Activated CD4-positive, alpha-beta T cell treated with anti-CD3 and anti-CD28 coated beads, Interleukin-2, amount 10 ng/mL, durations not matched to agents 7 days and 5 days (primary cell): Measurements from ENCODE around the gene ASCL3. TPM values are rescaled to one million over a fixed set of nuclear protein-coding genes. Genes with fewer than 3 reads are reported as not detected.
A peak's percentile ranks its signal among the peaks of the same experiment; 100 is the strongest.
"Not testable (repeated sequence)": the region's sequence is repeated elsewhere in the genome, so short reads cannot be mapped to it uniquely, and the experiment has no call there.

Experiments used
- CTCF ChIA-PET: fragments of 350-600 bp; sonication (Branson Sonifier 250); formaldehyde crosslinking; loops from one replicate; lab custom pipeline; 2021; ENCODE audit warnings: antibody characterized with exemption; lab: Charles Lee
- POLR2A ChIA-PET: fragments of 350-600 bp; sonication (Branson Sonifier 250); formaldehyde crosslinking; loops from one replicate; lab custom pipeline; 2021; ENCODE audit warnings: antibody characterized with exemption; lab: Charles Lee
- DNase-seq: peaks from one replicate; pipeline ENCODE4 v3.0.0-alpha.2; 2020
- H3K27ac Mint-ChIP-seq: one replicate; pipeline ENCODE4 v1.8.0; 2021; ENCODE audit warnings: mild to moderate bottlenecking, moderate library complexity, mixed read lengths
- H3K27me3 Mint-ChIP-seq: one replicate; pipeline ENCODE4 v1.8.0; 2021; ENCODE audit warnings: mixed read lengths
- H3K36me3 Mint-ChIP-seq: one replicate; pipeline ENCODE4 v1.8.0; 2021; ENCODE audit warnings: low read depth, mixed read lengths
- H3K4me1 Mint-ChIP-seq: one replicate; pipeline ENCODE4 v1.8.0; 2021; ENCODE audit warnings: mixed read lengths
- H3K4me3 Mint-ChIP-seq: one replicate; pipeline ENCODE4 v1.8.0; 2021; ENCODE audit warnings: mild to moderate bottlenecking, moderate library complexity, mixed read lengths
- H3K9me3 Mint-ChIP-seq: one replicate; pipeline ENCODE4 v1.8.0; 2021; ENCODE audit warnings: mixed read lengths
- total RNA-seq, 2 experiments: library from RNA; stranded (reverse); gene quantifications; one replicate each; pipeline ENCODE4 v1.2.3, GENCODE V29; 2021

The ASCL3 gene
- total RNA-seq, 2 experiments from 2014 or later, result not detected

GRCh38 chr11:8917157-8917825 lies 25.5 kb downstream of the ASCL3 start:
- CTCF ChIA-PET, result interaction anchor here (1.1 kb wide), 1 partner anchor 43 kb away, joined by 4 read pairs; no protein-coding TSS in a partner anchor

GRCh38 chr11:8914661-8915018 lies 28.2 kb downstream of the ASCL3 start:
- POLR2A ChIA-PET, result no interaction called here
- Mint-ChIP-seq H3K9me3 (no peaks in the 10 kb centered on the region), H3K4me1 (peaks cover 42% of the 10 kb centered on the region), H3K36me3 (peaks cover 34% of the 10 kb centered on the region), H3K27me3 (no peaks in the 10 kb centered on the region), H3K4me3 (peak overlapping the region; percentile 58), H3K27ac (peak overlapping the region; percentile 87)
- CTCF ChIA-PET, result interaction anchor here (0.9 to 2.0 kb wide), 8 partner anchors 10 to 229 kb away, joined by 3 to 8 read pairs (median 3); no protein-coding TSS in a partner anchor
- DNase-seq, result no peak

More at GRCh38 chr11:8917157-8917825, 25.5 kb downstream of the ASCL3 start:
- DNase-seq, result no peak
- no peak overlapping the region for H3K4me3 Mint-ChIP-seq
- no peaks in the 10 kb centered on the region for H3K27me3 Mint-ChIP-seq
- no peaks in the 10 kb centered on the region for H3K9me3 Mint-ChIP-seq
- no peak overlapping the region for H3K27ac Mint-ChIP-seq
- peaks cover 28% of the 10 kb centered on the region for H3K4me1 Mint-ChIP-seq
- POLR2A ChIA-PET, result no interaction called here
- peaks cover 38% of the 10 kb centered on the region for H3K36me3 Mint-ChIP-seq

- DNase-seq, result peak; percentile 53
- Mint-ChIP-seq H3K27ac (peak overlapping the region; percentile 87), H3K4me3 (peak overlapping the region; percentile 58), H3K27me3 (peaks cover 3% of the 10 kb centered on the region), H3K36me3 (peaks cover 34% of the 10 kb centered on the region), H3K4me1 (peaks cover 46% of the 10 kb centered on the region), H3K9me3 (no peaks in the 10 kb centered on the region)
- ChIA-PET CTCF (interaction anchor here (1.0 to 2.0 kb wide), 4 partner anchors 34 to 156 kb away, joined by 3 to 6 read pairs (median 3); no protein-coding TSS in a partner anchor), POLR2A (no interaction called here)
These were observed 28.7 kb downstream of the ASCL3 start for GRCh38 chr11:8913961-8914660.

- POLR2A ChIA-PET, result interaction anchor here (0.7 to 1.2 kb wide), 3 partner anchors 12 to 1868 kb away, joined by 3 to 8 read pairs (median 4); no protein-coding TSS in a partner anchor
- peak; percentile 88 for DNase-seq
- peaks cover 9% of the 10 kb centered on the region for H3K27me3 Mint-ChIP-seq
- peaks cover 11% of the 10 kb centered on the region for H3K36me3 Mint-ChIP-seq
- CTCF ChIA-PET, result interaction anchor here (0.6 to 1.2 kb wide), 4 partner anchors 16 to 940 kb away, joined by 3 to 5 read pairs (median 3); no protein-coding TSS in a partner anchor
- peak within 1 kb of the TSS; percentile 92 for H3K4me3 Mint-ChIP-seq
- H3K27ac Mint-ChIP-seq, result peak within 1 kb of the TSS; percentile 89
- no peaks in the 10 kb centered on the region for H3K9me3 Mint-ChIP-seq
- peaks cover 61% of the 10 kb centered on the region for H3K4me1 Mint-ChIP-seq
These were observed 31.6 kb downstream of the ASCL3 start, which contains the start of gene AKIP1 for GRCh38 chr11:8911029-8911823. Gene AKIP1, plus strand, starts transcription at chr11:8911189. Its CDS starts 261 bp downstream, at chr11:8911450.

- ChIA-PET POLR2A (no interaction called here), CTCF (interaction anchor here (0.6 kb wide), 1 partner anchor 582 kb away, joined by 3 read pairs; no protein-coding TSS in a partner anchor)
- Mint-ChIP-seq H3K9me3 (no peaks in the 10 kb centered on the region), H3K36me3 (peaks cover 10% of the 10 kb centered on the region), H3K27me3 (peaks cover 9% of the 10 kb centered on the region), H3K4me1 (peaks cover 60% of the 10 kb centered on the region), H3K4me3 (peak overlapping the region; percentile 92), H3K27ac (peak overlapping the region; percentile 63)
- DNase-seq, result no peak
These were observed 32.2 kb downstream of the ASCL3 start for GRCh38 chr11:8910649-8911026.

GRCh38 chr11:8908099-8908498 lies 34.7 kb downstream of the ASCL3 start:
- peaks cover 3% of the 10 kb centered on the region for H3K36me3 Mint-ChIP-seq
- no peak overlapping the region for H3K27ac Mint-ChIP-seq
- peaks cover 17% of the 10 kb centered on the region for H3K27me3 Mint-ChIP-seq
- no peak for DNase-seq
- ChIA-PET POLR2A (no interaction called here), CTCF (no interaction called here)
- H3K9me3 Mint-ChIP-seq, result no peaks in the 10 kb centered on the region
- H3K4me1 Mint-ChIP-seq, result peaks cover 40% of the 10 kb centered on the region
- H3K4me3 Mint-ChIP-seq, result no peak overlapping the region

GRCh38 chr11:8907116-8907515 lies 35.7 kb downstream of the ASCL3 start:
- Mint-ChIP-seq H3K9me3 (peaks cover 3% of the 10 kb centered on the region), H3K4me3 (no peak overlapping the region), H3K27me3 (peaks cover 20% of the 10 kb centered on the region), H3K27ac (no peak overlapping the region), H3K4me1 (peaks cover 33% of the 10 kb centered on the region), H3K36me3 (peaks cover 2% of the 10 kb centered on the region)
- no peak for DNase-seq
- CTCF ChIA-PET, result no interaction called here
- POLR2A ChIA-PET, result no interaction called here

GRCh38 chr11:8905528-8906165 lies 37.2 kb downstream of the ASCL3 start:
- ChIA-PET POLR2A (no interaction called here), CTCF (no interaction called here)
- Mint-ChIP-seq H3K9me3 (peaks cover 5% of the 10 kb centered on the region), H3K27me3 (peaks cover 20% of the 10 kb centered on the region), H3K4me1 (peaks cover 30% of the 10 kb centered on the region), H3K27ac (no peak overlapping the region), H3K36me3 (no peaks in the 10 kb centered on the region), H3K4me3 (no peak overlapping the region)
- no peak for DNase-seq

- no peak for DNase-seq
- Mint-ChIP-seq H3K27ac (no peak overlapping the region), H3K27me3 (peaks cover 8% of the 10 kb centered on the region), H3K4me1 (no peaks in the 10 kb centered on the region), H3K4me3 (no peak overlapping the region), H3K36me3 (peaks cover 4% of the 10 kb centered on the region), H3K9me3 (peaks cover 22% of the 10 kb centered on the region)
- ChIA-PET CTCF (no interaction called here), POLR2A (no interaction called here)
These were observed 43.6 kb downstream of the ASCL3 start for GRCh38 chr11:8899119-8899753.

GRCh38 chr11:8891185-8891584 lies 51.6 kb downstream of the ASCL3 start:
- H3K4me1 Mint-ChIP-seq, POLR2A ChIA-PET, DNase-seq, CTCF ChIA-PET, H3K27ac Mint-ChIP-seq, H3K36me3 Mint-ChIP-seq, H3K4me3 Mint-ChIP-seq: not testable (repeated sequence)
- peaks cover 17% of the 10 kb centered on the region for H3K9me3 Mint-ChIP-seq
- H3K27me3 Mint-ChIP-seq, result peaks cover 23% of the 10 kb centered on the region
